ENCODE data around the gene METAP2. TPM values are rescaled to one million over a fixed set of nuclear protein-coding genes. Genes with fewer than 3 reads are reported as not detected.

The METAP2 gene
- total and polyA plus RNA-seq, 2 experiments from 2014 or later, result 111 to 159 TPM

- H3F3A ChIP-seq (replicated peaks; ENCODE audit: low read depth), result no peaks in the 10 kb centered on the region
- no peak overlapping the region for H3K27ac ChIP-seq (ENCODE audit: low read depth)
- no peaks in the 10 kb centered on the region for H3K36me3 Mint-ChIP-seq (ENCODE audit: low read depth)
- H3K27me3 Mint-ChIP-seq (ENCODE audit: insufficient read depth, low read depth, poor library complexity), result peaks cover 4% of the 10 kb centered on the region
- H3K27me3 ChIP-seq (ENCODE audit: insufficient read depth), result no peaks in the 10 kb centered on the region
- TF ChIP-seq CTCF (conservative IDR thresholded peaks at IDR 0.05; ENCODE audit: low read depth in 2 of 2), result no peak
- TF ChIP-seq POLR2AphosphoS5 (IDR thresholded peaks at IDR 0.05; ENCODE audit: low read depth), result no peak
- no peak for TF ChIP-seq ZNF462 (CRISPR knock-in tag; IDR thresholded peaks at IDR 0.05)
- TF ChIP-seq EZH2phosphoT487 (IDR thresholded peaks at IDR 0.05; ENCODE audit: unreplicated experiment), result no peak
- TF ChIP-seq ZNF331 (CRISPR knock-in tag; IDR thresholded peaks at IDR 0.05; ENCODE audit: low read depth), result no peak
- no peak for TF ChIP-seq NANOG (IDR thresholded peaks at IDR 0.05; ENCODE audit: borderline replicate concordance)
- no peak for TF ChIP-seq ETS1 (IDR thresholded peaks at IDR 0.05)
- no peak for TF ChIP-seq JUNB (IDR thresholded peaks at IDR 0.05; ENCODE audit: unreplicated experiment)
- no peak for TF ChIP-seq REST (IDR thresholded peaks at IDR 0.05; ENCODE audit: unreplicated experiment)
- TF ChIP-seq ZNF114 (CRISPR knock-in tag; IDR thresholded peaks at IDR 0.05), result no peak
- no peak for TF ChIP-seq CREB1 (CRISPR knock-in tag; IDR thresholded peaks at IDR 0.05; ENCODE audit: low read depth)
- H3K9me2 ChIP-seq (ENCODE audit: insufficient read depth), result no peaks in the 10 kb centered on the region
- no peak overlapping the region for H3K4me3 ChIP-seq
- ATAC-seq (no peak), DNase-seq (ENCODE audit: low spot score) (no peak)
- H4K20me1 ChIP-seq (replicated peaks; ENCODE audit: insufficient read depth), result no peaks in the 10 kb centered on the region
- H3K4me1 Mint-ChIP-seq, result peaks cover 5% of the 10 kb centered on the region
- H3K4me1 ChIP-seq (ENCODE audit: insufficient read depth), result no peaks in the 10 kb centered on the region
- no peaks in the 10 kb centered on the region for H3K9me3 Mint-ChIP-seq
- no peak overlapping the region for H3K27ac Mint-ChIP-seq
- H3K4me2 ChIP-seq, result no peak overlapping the region
- H3K79me2 ChIP-seq (replicated peaks; ENCODE audit: insufficient read depth), result no peaks in the 10 kb centered on the region
- no peaks in the 10 kb centered on the region for H3K36me3 ChIP-seq (ENCODE audit: insufficient read depth)
- H2AFZ ChIP-seq, result no peak overlapping the region
- no peak overlapping the region for H3K4me3 Mint-ChIP-seq
Measured at GRCh38 chr12:95431120-95431519, 42.8 kb upstream of the METAP2 start.

Data from GM23338 (cell line).